Astrocyte of the spinal cord (primary cell): ENCODE results near the gene AGER.

Experiments used
- DNase-seq: peaks from one replicate; pipeline ENCODE4 v3.0.0; 2011; ENCODE audit warnings: low read depth, low spot score
- H3K4me3 ChIP-seq: 2 replicates; pipeline ENCODE4 v1.5.1; 2011; ENCODE audit warnings: low read depth, mild to moderate bottlenecking, low read length, moderate library complexity
- in situ Hi-C: cut with HindIII; loops from 2 replicates; pipeline ENCODE4 v1.10.0; 2017; ENCODE audit warnings: low sequenced_read_pairs
- TF ChIP-seq, protein P1 (sequence below): IDR thresholded peaks from 2 replicates; pipeline ENCODE4 v1.5.1; 2012; ENCODE audit warnings: low read depth, mild to moderate bottlenecking, low read length, inconsistent platforms

The AGER gene

DNA sequence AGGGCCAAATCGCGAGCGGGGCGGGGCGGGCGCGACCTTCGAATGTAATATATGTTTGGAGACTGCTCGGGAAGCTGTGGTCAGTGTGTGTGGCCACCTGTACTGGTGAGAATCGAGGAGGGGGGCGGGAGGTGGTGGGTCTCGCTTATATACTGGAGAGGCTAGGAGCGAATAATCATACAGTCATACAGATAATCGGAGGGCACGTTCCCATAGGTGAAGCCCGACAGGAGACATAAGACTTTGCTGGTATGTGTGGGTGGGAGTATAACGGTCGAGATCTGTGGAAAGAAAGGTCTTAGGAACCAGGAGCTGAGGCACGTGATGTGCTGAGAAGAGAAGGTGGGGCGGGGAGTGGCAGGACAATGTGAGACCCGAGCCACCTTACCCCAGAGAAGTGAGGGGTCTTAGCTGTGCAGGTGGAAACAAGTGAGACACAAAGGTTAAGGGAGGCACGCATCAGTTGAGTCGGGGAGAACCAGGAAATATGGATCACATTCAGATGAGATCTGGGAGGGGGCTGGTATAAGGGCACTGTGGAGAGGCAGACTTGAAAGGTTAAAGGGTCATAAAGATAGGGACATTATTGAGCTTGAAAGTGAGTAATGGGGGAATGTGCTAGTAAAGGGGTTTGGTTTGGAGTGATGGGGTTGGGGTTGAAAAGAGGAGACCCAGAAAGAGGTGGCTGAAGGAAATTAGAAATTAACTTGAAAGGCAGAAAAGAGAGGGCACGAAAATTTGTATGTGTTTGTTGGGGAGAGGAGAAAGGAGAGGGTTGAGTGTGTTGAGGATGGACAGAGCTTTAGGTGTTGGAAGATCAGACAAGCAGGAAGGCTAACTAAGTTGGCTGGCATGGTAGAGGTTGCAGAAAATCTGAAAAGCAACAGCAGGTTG lies 5.3 kb downstream of the AGER start:
- H3K4me3 ChIP-seq, result peak overlapping the region; percentile 98
- in situ Hi-C loops, result no loop called here
- DNase-seq, result no peak
- TF ChIP-seq, protein P1, sequence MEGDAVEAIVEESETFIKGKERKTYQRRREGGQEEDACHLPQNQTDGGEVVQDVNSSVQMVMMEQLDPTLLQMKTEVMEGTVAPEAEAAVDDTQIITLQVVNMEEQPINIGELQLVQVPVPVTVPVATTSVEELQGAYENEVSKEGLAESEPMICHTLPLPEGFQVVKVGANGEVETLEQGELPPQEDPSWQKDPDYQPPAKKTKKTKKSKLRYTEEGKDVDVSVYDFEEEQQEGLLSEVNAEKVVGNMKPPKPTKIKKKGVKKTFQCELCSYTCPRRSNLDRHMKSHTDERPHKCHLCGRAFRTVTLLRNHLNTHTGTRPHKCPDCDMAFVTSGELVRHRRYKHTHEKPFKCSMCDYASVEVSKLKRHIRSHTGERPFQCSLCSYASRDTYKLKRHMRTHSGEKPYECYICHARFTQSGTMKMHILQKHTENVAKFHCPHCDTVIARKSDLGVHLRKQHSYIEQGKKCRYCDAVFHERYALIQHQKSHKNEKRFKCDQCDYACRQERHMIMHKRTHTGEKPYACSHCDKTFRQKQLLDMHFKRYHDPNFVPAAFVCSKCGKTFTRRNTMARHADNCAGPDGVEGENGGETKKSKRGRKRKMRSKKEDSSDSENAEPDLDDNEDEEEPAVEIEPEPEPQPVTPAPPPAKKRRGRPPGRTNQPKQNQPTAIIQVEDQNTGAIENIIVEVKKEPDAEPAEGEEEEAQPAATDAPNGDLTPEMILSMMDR, result no peak

DNA sequence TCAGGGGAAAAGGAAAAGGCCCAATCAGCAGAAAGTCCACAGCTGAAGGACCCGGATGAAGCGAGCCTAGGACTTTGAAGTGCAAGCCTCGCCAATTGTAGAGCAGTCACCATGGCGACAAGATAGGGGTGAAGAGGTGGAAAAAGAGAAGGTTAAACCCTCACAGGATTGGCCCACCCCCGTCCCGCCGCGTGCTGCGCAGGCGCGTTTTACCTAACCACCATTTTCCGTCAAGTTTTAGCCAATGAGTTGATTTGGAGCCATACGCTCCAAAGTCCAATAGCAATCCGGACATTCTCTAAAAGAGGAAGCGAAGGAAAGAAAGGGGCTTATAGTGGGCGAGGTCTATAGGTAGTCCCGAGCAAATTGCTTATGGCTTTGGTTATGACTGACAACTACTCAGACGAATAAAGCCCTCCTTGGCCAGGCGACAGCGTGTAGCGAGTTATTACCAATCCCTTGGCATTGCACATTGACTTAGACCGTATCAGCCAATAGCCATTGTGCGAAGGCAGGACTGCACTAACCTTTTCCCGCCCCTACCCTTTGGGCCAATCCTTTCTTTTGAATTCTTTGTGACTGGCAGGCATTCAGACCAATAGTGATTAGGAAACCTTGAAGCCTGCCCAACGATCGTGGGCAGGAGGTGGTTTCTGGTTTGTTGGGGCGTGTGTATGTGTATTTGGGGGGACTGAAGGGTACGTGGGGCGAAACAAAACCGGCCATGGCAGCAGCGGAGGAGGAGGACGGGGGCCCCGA lies 6.1 kb downstream of the AGER start, which contains the start of gene RNF5:
RNF5 (plus strand) TSS at position 618 of the 759 bp plus-strand sequence; CDS start at position 725, 107 bp downstream.
- peak; percentile 100 for DNase-seq
- peak within 1 kb of the TSS; percentile 98 for H3K4me3 ChIP-seq
- TF ChIP-seq, protein P1, result no peak
- in situ Hi-C loops, result no loop called here

DNA sequence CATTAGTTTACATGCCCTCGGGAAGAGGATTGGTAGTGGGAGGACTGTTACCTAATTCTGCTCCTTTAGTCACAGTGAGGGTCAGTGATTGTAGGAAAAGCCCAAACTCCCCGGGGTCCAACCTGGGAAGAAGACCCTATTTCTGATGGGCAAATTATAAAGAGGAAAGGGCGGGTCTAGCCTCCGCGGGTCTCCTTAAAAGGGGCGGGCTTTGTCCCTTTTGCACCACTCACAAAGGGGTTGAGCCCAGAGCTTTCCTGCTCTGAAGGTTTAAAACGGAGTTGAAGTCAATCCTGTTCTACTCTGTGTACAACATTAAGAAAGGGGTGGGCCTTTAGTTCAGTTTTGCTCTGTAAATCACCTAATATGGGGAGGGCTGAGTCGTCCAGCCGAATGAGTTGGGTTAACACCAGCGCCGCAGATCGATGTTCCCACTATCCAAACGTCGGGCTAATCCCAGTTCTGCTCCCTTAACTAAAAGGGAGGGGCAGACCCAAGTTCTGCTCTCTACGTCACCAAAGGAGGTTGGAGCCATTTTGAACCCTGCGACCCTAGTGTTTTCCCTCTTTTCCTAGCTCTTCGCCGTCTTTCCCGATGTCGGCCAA lies 6.8 kb downstream of the AGER start:
- DNase-seq, result no peak
- in situ Hi-C loops, result no loop called here
- TF ChIP-seq, protein P1, result no peak
- H3K4me3 ChIP-seq, result peak overlapping the region; percentile 98

DNA sequence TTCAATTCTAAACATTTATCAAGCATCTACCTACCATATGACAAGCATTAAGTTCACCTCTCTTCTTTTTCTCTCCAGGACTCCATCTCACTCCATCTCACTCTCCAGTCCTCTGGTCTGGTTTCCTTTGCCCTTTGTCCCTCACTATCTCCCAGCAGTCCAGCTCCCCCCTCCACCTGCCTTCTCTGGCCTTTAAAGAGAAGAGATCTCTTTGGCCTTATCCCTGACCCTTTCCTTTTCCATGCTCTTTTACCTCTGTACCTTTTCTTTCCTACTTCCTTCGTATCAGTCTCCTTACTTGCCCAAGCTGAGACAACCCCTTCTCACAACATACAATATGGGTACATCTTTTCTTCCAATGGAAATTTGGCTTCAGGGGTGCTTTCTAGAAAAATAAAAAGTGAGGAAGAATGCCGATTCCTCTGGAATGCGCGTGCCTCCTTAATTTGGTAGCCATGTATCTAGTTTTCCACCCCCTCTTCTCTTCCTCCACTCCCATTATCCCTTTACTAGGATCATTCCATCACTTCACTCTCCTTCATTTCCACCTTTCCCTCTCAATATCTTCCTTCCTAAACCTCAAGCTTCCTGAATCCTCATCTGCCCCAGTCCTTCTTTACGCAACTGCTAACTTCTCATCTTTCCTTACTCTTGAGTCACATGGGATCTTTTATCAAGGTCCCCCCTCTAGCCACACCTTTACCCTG lies 7.4 kb downstream of the AGER start:
- in situ Hi-C loops, result no loop called here
- TF ChIP-seq, protein P1, result no peak
- peak overlapping the region; percentile 98 for H3K4me3 ChIP-seq
- DNase-seq, result no peak

DNA sequence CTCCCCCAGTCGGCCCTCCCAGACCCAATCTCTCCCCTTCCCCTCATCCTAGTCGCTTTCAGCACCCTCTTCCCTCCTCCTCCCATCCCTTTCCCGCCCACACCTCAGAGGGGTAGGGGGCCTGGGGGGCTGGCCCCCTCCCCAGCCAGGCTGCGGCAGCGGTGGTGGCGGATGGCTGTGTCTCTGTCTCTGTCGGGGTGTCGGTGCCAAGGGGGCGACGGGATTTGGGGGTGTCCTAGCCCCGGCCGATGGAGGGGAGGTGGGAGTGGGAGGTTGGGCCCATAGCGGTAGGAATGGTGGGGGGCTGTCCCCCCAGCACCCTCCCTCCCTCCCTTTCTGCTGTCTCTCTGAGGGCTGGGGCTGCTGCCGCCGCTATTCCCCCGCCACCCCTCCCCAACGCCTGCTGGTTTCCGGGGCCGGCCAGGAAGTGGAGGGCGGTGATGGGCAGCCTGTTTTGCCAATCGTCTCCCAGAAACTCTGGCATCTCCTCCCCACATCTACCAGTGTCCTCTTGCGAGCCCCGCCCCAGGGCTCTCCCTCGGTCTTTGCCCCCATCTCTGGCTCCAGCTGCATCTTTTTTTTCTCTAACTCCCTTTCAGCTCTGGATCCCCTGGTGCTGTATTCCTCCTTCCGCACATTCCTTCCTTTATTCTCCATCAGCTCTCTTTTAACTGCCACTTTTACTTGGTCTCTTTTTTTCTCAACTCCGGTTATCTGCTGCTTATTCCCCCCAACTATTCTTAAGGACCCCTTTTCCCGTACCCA lies 8.2 kb downstream of the AGER start, which contains the start of gene AGPAT1:
AGPAT1 (minus strand) TSS at position 374 of the 765 bp plus-strand sequence. CDS start 4,588 bp downstream, outside the sequence.
- peak within 1 kb of the TSS; percentile 98 for H3K4me3 ChIP-seq
- DNase-seq, result peak; percentile 97
- in situ Hi-C loops, result no loop called here
- TF ChIP-seq, protein P1, result no peak
